Kidney epithelial cell (primary cell): ENCODE measurements around the gene TTYH2. TPM values are rescaled to one million over a fixed set of nuclear protein-coding genes. Genes with fewer than 3 reads are reported as not detected.
A peak's percentile ranks its signal among the peaks of the same experiment; 100 is the strongest.

Source experiments
- DNase-seq: peaks from one replicate; pipeline ENCODE4 v3.0.0-alpha.2; 2010; ENCODE audit warnings: low read depth
- H3K27me3 ChIP-seq: 2 replicates; pipeline ENCODE4 v1.6.0; 2011; ENCODE audit warnings: low read length; ENCODE audit not compliant: control insufficient read depth, insufficient read depth
- H3K36me3 ChIP-seq: 2 replicates; pipeline ENCODE4 v1.5.1; 2011; ENCODE audit warnings: low read length; ENCODE audit not compliant: control insufficient read depth, insufficient read depth
- H3K4me3 ChIP-seq: 2 replicates; pipeline ENCODE4 v1.5.1; 2011; ENCODE audit warnings: low read depth, mild to moderate bottlenecking, control low read depth, low read length
- total RNA-seq: library from RNA; depleted of rRNA; stranded (reverse); fragments of >200 nt; gene quantifications from 2 replicates; pipeline ENCODE4 v1.2.3, GENCODE V29; 2015
- TF ChIP-seq, protein P1 (sequence below): IDR thresholded peaks from 2 replicates; pipeline ENCODE4 v1.5.1; 2011; ENCODE audit warnings: mild to moderate bottlenecking, moderate library complexity, low read length, control low read depth, inconsistent platforms; ENCODE audit not compliant: insufficient read depth, poor library complexity, severe bottlenecking

TTYH2 gene, protein sequence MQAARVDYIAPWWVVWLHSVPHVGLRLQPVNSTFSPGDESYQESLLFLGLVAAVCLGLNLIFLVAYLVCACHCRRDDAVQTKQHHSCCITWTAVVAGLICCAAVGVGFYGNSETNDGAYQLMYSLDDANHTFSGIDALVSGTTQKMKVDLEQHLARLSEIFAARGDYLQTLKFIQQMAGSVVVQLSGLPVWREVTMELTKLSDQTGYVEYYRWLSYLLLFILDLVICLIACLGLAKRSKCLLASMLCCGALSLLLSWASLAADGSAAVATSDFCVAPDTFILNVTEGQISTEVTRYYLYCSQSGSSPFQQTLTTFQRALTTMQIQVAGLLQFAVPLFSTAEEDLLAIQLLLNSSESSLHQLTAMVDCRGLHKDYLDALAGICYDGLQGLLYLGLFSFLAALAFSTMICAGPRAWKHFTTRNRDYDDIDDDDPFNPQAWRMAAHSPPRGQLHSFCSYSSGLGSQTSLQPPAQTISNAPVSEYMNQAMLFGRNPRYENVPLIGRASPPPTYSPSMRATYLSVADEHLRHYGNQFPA
- 1.1 and 1.8 TPM in 2 replicates for total RNA-seq

DNA sequence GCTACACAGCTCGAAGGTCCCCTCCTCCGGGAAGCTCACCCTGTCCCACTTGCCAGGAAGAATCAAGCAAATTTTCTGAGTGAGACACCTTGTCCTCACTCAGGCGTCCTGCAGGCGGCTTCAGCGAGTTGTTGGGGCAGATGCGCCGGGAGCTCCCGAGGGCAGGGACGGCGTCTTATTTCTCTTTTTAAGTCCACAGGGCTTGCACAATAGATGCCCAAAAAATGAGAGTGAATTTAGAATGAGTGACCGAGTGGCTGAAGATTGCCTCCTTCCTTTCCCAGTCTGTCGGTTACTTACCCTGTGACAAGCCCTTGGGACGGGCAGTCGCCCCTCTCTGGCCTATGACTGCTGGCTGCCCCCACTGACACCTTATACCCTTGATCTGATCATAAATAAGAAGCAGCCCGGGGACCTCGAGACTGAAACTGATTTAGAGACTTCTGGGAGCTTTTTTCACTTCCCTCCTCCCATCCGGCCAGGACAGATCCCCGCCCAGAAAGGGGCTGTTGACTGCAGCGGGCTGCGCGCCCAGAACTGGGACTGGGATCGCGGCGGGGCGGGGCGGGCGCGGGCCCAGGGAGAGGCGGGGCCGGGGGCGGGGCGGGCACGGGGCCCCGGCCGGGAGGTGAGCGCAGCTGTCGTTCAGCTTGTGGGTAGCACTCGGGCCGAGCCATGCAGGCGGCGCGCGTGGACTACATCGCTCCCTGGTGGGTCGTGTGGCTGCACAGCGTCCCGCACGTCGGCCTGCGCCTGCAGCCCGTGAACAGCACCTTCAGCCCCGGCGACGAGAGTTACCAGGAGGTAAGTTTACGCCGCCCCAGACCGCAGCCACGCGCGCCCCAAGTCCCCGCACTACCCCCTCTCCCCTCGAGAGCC, at the start of gene TTYH2:
TSS of gene TTYH2 (plus strand) at position 659 of the 879 bp plus-strand sequence. CDS start at position 676, 17 bp downstream.
- Histone ChIP-seq H3K27me3 (peaks cover 39% of the 10 kb centered on the region), H3K36me3 (no peaks in the 10 kb centered on the region), H3K4me3 (peak within 1 kb of the TSS; percentile 46)
- TF ChIP-seq, protein P1, sequence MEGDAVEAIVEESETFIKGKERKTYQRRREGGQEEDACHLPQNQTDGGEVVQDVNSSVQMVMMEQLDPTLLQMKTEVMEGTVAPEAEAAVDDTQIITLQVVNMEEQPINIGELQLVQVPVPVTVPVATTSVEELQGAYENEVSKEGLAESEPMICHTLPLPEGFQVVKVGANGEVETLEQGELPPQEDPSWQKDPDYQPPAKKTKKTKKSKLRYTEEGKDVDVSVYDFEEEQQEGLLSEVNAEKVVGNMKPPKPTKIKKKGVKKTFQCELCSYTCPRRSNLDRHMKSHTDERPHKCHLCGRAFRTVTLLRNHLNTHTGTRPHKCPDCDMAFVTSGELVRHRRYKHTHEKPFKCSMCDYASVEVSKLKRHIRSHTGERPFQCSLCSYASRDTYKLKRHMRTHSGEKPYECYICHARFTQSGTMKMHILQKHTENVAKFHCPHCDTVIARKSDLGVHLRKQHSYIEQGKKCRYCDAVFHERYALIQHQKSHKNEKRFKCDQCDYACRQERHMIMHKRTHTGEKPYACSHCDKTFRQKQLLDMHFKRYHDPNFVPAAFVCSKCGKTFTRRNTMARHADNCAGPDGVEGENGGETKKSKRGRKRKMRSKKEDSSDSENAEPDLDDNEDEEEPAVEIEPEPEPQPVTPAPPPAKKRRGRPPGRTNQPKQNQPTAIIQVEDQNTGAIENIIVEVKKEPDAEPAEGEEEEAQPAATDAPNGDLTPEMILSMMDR, result no peak
- DNase-seq, result no peak

DNA sequence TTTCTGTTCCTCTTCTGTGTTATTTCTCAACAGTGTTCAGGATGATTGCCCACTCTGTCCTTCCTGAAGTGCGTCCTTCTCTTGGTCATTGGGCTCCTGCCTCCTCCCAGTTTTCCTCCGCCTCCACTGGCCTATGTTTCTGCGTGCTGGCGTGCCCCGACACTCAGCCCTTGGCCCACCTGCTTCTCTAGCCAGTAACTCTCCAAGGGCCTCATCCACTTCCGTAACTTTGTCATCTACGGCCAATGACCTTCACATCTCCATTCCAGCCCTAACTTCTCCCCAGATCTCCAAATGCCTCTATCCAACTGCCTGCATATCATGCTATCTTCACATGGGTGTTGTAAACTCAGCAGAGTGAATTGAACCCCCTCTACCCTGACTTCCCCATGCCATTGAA, 49.5 kb upstream of the TTYH2 start:
- DNase-seq, result no peak
- H3K36me3 ChIP-seq, result no peaks in the 10 kb centered on the region
- H3K27me3 ChIP-seq, result no peaks in the 10 kb centered on the region
- no peak overlapping the region for H3K4me3 ChIP-seq
- TF ChIP-seq, protein P1, result no peak

DNA sequence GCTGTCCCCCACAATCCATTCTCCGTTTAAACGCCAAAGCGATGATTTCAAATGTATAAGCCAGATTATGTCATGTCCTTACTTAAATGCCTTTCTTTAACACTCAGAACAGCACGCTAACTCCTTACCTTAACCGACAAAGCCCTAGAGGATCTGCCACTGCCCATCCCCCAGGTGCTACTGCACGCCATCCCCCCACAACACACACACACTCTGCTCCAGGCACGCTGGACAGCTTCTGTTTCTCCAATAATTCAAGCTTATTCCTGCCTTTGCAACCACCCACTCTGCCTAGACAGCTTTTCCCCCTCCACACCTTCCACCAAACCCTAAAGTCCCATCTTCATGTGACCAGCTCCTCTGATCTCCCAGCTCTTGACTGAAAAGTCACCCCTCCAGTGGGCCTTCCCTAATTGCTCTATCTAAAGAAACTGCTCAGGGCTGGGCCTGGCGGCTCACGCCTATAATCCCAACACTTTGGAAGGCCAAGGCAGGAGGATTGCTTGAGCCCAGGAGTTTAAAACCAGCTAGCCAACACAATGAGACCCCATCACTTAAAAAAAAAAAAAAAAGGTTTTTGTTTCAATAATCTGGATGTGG, 48.8 kb upstream of the TTYH2 start:
- Histone ChIP-seq H3K27me3 (no peaks in the 10 kb centered on the region), H3K36me3 (no peaks in the 10 kb centered on the region), H3K4me3 (no peak overlapping the region)
- TF ChIP-seq, protein P1, result no peak
- no peak for DNase-seq

DNA sequence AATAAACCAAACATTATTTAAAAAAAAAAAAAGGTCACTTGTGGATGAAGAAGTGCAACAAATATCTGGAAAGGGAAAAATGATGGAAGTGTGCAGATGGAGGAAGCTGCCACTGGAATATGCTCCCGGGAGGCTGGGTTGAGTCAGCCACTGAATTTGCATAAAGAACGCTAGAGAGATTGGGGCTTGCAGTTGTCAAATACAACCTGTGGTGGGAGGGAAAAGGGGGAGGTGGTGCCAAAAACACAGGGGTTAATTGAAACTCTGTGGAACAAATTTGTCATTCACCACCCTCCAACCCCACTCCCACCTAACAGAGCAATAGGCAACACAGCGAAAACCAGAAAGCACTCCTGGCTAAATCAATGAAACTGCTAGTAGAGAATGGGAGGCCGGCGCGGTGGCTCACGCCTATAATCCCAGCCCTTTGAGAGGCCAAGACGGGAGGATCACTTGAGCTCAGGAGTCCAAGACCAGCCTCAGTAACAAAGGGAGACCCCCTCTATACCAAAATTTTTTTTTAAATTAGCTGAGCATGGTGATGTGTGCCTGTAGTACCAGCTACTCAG, 47.5 kb upstream of the TTYH2 start:
- H3K4me3 ChIP-seq, result no peak overlapping the region
- TF ChIP-seq, protein P1, result no peak
- DNase-seq, result no peak
- no peaks in the 10 kb centered on the region for H3K36me3 ChIP-seq
- H3K27me3 ChIP-seq, result no peaks in the 10 kb centered on the region

DNA sequence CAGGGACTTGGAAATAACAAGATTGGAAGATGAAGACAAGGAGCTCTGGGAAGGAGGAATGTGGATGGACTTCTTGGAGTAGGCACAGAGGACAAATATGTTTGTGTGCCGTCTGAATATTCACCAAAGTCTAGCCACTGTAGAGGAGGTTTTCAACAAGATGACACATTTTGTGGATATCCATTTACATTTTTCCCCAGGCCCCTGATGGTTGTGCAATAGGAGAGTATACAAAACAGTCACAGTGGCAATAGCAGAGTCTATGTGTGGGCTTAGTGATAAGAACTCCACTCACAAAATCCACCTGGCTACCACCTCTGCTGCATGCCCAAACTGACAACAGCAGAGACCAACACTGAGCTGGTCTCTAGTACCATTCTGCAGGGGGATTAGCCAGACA, 42.4 kb upstream of the TTYH2 start:
- TF ChIP-seq, protein P1, result no peak
- no peaks in the 10 kb centered on the region for H3K36me3 ChIP-seq
- no peak for DNase-seq
- peaks cover 3% of the 10 kb centered on the region for H3K27me3 ChIP-seq
- no peak overlapping the region for H3K4me3 ChIP-seq
